Measurements from ENCODE around the gene D2HGDH. TPM values are rescaled to one million over a fixed set of nuclear protein-coding genes. Genes with fewer than 3 reads are reported as not detected.

Gene D2HGDH
- total and polyA plus RNA-seq, 9 of the 15 experiments (the other 6 are each of a cell fraction or from before 2014, with no cell fraction given) = 0.39 to 30.8 (median 10.3) TPM

GRCh38 chr2:241701399-241702154 lies 32.9 kb upstream of the D2HGDH start, which contains the start of gene ING5 (continued):
- peak; percentile 95 to 98 for TF ChIP-seq MNT (conservative IDR thresholded peaks at IDR 0.05)
- TF ChIP-seq CREM (IDR thresholded peaks at IDR 0.05; ENCODE audit: low read depth) = peak; percentile 42; the same call in 1 of the 2 replicates
- no peak for TF ChIP-seq UBTF (IDR thresholded peaks at IDR 0.05; ENCODE audit: borderline replicate concordance in 1 of 2, low read depth in 2 of 2, low read length in 2 of 2)
- TF ChIP-seq SAFB (IDR thresholded peaks at IDR 0.05; ENCODE audit: borderline replicate concordance, low read depth, low read length) = peak; percentile 71
- peak; percentile 69 for TF ChIP-seq POLR2AphosphoS5 (IDR thresholded peaks at IDR 0.05; ENCODE audit: control insufficient read depth, insufficient read depth, low read depth, low read length)
- peak; percentile 79 for TF ChIP-seq ZFX (CRISPR knock-in tag; IDR thresholded peaks at IDR 0.05)
- peak; percentile 75 for TF ChIP-seq ARID4B (CRISPR knock-in tag; IDR thresholded peaks at IDR 0.05)
- peak; percentile 91 for TF ChIP-seq TGIF2 (CRISPR knock-in tag; IDR thresholded peaks at IDR 0.05)
- TF ChIP-seq KAT7 (CRISPR knock-in tag; IDR thresholded peaks at IDR 0.05; ENCODE audit: borderline replicate concordance) = 0 out of 2 replicates have a peak, but pooled peaks have one; percentile 40
- TF ChIP-seq GTF2A2 (tag; IDR thresholded peaks at IDR 0.05) = no peak
- no peak for TF ChIP-seq SMARCC2 (IDR thresholded peaks at IDR 0.05; ENCODE audit: low read depth)
- TF ChIP-seq CTBP1 (IDR thresholded peaks at IDR 0.05; ENCODE audit: borderline replicate concordance) = peak; percentile 36; the same call in 1 of the 2 replicates
